Hepatocyte (in vitro differentiated cells): Measurements from ENCODE around the gene KRT84.

Experiments used
- CTCF ChIP-seq: fragments of 200-600 bp; sonication (generic); IDR thresholded peaks from 2 replicates; pipeline ENCODE4 v1.5.1; 2016; ENCODE audit warnings: antibody characterized with exemption, mild to moderate bottlenecking; ENCODE audit not compliant: poor library complexity
- EZH2 ChIP-seq: fragments of 200-600 bp; sonication (generic); IDR thresholded peaks from 2 replicates; pipeline ENCODE4 v1.6.1; 2016; ENCODE audit warnings: antibody characterized with exemption, mild to moderate bottlenecking, borderline replicate concordance
- EZH2phosphoT487 ChIP-seq: fragments of 200-600 bp; sonication (generic); IDR thresholded peaks from one replicate; pipeline ENCODE4 v1.6.1; 2018; ENCODE audit warnings: antibody characterized with exemption, mild to moderate bottlenecking, low read depth, moderate library complexity; ENCODE audit not compliant: unreplicated experiment, severe bottlenecking

DNA sequence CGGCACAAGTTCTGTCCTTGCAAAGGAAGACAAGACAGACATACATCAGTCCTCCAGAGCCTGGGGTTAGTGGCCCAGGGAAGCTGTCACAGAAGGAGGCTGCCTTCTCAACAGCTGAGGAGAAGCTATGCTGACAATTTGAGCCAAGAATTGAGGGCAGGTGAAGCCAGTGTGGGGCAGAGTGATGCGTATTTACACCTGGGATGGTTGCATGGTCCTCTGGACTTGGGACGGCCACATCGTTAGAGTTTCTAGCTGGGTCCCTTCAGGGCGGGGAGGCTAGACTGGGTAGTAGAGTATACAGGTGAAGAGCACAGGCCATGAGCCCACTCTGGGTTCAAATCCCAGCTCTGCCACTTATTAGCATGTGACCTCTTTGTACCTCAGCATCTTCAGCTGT, 34.7 kb downstream of the KRT84 start:
- TF ChIP-seq CTCF, result no peak
- no peak for TF ChIP-seq EZH2
- no peak for TF ChIP-seq EZH2phosphoT487
